NCI-H1092 (cell line): ENCODE data around the gene ACVR1B.

ENCODE experiments used
- DNase-seq: peaks from one replicate; lab custom pipeline; 2025; lab: John Stamatoyannopoulos, UW

ACVR1B gene

GRCh38 chr12:51951199-51951842, at the start of gene ACVR1B:
ACVR1B (plus strand) TSS chr12:51951699; CDS start chr12:51951744, 45 bp downstream.
- DNase-seq: peak; percentile 80

- DNase-seq: no peak
These were observed 49.6 kb upstream of the ACVR1B start for GRCh38 chr12:51901881-51902280.

GRCh38 chr12:51904951-51905470, 46.5 kb upstream of the ACVR1B start:
- DNase-seq: no peak

GRCh38 chr12:51905471-51906429, 45.7 kb upstream of the ACVR1B start:
- DNase-seq: no peak

DNA sequence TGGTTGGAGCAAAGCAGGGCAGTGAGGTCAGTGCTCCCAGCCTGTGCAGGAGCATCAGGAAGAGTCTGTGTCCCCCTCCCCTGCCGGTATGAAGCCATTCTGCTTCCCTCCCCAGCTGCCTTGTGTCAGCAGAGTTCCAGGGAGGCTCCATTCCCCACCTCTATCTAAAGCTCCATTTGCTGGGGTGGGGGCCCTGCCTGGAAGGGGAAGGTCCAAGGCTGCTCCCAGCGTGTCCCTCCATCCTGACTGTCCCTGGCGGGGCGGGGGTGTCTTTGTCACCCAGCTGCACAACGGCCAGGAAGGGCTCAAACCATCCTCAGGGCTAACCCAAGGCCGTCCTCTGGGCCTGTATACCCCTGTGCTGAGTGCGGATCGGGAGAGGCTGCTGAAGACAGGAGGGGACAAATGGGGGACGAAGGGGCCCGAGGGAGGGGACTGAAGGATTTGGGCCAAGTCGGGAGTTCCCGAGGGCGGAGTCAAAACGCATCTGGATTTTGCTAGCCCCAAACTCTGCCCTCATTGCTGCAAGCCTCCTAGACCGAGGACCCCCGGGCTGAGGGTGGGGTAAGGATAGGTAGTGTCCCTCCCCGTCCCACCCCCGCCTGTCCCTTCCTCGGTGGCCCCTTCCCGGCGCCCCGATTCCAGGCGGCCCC, 44.9 kb upstream of the ACVR1B start:
- DNase-seq: no peak

DNA sequence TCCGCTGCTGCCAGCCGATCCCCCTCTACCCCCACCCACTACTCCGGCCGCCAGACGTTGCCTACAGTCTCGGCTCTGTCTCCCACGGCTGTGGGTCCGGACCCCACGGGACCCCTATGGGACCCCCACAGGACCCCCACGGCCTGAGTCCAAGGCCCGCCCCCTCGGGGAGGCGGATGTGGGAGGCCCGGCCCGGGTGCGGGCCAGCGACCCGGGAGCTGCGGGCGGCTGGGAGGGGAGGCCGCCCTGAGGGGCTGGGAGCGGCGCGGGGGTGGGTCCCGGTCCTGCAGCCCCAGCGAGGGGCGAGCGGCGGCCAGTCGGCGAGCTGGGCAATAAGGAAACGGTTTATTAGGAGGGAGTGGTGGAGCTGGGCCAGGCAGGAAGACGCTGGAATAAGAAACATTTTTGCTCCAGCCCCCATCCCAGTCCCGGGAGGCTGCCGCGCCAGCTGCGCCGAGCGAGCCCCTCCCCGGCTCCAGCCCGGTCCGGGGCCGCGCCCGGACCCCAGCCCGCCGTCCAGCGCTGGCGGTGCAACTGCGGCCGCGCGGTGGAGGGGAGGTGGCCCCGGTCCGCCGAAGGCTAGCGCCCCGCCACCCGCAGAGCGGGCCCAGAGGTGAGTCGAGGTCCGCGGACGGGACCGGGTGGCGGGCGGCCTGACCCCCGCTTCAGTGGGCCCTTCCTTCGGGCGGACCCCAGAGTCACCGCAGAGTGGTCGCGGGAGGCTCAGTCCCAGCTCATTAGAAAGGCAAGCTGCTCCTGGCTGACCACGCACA, 44.2 kb upstream of the ACVR1B start, which contains the start of gene ACVRL1:
Gene ACVRL1 (plus strand): TSS at position 422 of the 773 bp plus-strand sequence. CDS start 4,971 bp downstream, outside the sequence.
- DNase-seq: no peak

GRCh38 chr12:51907856-51908425, 43.6 kb upstream of the ACVR1B start:
- no peak for DNase-seq

DNA sequence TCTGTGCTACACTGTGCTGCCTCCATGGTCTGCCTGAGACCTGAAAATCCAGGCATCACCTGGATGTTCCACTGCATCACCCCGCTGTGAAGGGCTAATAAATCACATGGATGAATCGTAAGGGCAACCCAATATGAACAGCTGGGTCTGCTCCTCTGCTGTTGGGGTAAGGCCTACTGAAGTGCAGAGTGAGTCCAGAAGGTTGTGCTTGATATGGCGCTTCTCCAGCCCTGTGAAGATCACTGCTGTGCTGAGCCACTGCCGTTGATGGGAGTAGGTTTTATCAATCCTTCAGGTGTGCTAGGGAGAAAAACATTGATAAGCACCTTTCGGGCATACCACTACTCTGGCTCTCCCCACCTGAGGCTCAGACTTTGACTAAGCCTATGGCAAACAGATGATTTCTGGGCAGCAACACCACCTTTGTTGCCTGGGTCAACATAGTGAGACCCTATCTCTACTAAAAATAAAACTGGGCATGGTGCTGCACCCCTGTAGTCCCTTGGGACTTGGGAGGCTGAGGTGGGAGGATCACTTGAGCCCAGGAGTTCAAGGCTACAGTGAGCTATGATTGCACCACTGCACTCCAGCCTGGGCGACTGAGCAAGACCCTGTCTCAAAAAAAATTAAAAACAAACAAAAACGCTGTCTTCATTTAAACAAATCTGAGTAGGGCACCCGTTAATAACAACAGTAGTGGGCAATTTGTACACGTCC, 42.5 kb upstream of the ACVR1B start:
- no peak for DNase-seq

DNA sequence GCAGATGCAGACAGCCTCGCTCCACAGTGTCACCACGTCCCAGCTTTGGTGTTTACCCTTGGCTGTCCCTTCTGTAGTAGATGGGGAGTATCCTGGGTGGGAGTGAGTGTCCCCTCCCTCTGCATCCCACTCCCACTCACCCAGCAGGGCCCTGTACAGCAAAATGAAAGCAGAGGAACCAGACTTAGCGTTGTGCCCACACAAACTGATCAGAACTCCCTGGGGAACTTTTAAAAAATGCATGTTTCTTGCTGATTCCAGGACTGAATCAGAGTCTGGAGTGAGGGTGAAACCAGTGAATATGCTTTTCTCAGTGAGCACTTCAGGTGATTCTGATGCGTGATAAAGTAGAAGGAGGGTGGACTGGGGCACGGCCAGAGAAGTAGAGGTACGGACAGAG, 41.3 kb upstream of the ACVR1B start:
- no peak for DNase-seq

GRCh38 chr12:51910691-51911090, 40.8 kb upstream of the ACVR1B start:
- no peak for DNase-seq

DNA sequence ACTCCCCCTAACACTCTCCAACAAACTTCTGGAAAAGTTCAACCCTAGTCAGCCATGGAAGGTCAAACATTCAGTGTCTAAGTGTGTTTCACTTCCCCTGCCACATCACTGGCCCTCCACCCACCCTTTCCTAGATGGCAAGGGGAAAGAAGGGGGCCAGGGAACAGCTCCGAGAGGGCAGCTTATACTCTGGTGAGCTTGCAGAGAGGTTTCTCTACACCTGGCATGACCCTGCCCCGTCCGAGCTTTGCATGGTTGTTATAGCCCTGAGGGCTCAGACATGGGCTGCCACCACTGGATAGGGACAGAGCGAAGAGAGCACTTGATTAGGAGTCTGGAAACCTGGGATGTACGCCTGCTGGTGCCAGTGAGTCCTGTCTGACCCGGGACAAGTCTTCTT, 40.2 kb upstream of the ACVR1B start:
- no peak for DNase-seq

- DNase-seq: no peak
These were observed 39.4 kb upstream of the ACVR1B start for GRCh38 chr12:51911788-51912711.

GRCh38 chr12:51913071-51914033, 38.1 kb upstream of the ACVR1B start:
- no peak for DNase-seq

- DNase-seq: no peak
These were observed 37.2 kb upstream of the ACVR1B start for GRCh38 chr12:51914034-51914923.

GRCh38 chr12:51915003-51915625, 36.4 kb upstream of the ACVR1B start:
- no peak for DNase-seq

DNA sequence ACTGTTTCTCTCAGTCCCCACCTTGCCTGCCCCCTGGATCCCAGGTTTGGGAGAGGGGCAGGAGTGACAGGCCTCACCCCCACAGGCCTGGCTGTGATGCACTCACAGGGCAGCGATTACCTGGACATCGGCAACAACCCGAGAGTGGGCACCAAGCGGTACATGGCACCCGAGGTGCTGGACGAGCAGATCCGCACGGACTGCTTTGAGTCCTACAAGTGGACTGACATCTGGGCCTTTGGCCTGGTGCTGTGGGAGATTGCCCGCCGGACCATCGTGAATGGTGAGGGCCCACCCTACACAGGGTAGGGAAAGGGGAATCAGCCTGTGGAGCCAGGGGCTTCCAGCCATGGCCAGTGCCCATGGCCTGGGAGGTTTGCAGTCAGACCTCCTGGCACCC, 35.5 kb upstream of the ACVR1B start:
- DNase-seq: no peak
